HepG2 (cell line): ENCODE measurements around the gene CCN6. TPM values are rescaled to one million over a fixed set of nuclear protein-coding genes. Genes with fewer than 3 reads are reported as not detected.

Source experiments
- ARHGAP35 ChIP-seq: sonication (generic); formaldehyde crosslinking; IDR thresholded peaks from 2 replicates; pipeline ENCODE4 v1.9.0; 2022; ENCODE audit warnings: mild to moderate bottlenecking, inconsistent platforms, moderate library complexity, missing genetic modification reagents, borderline replicate concordance
- CAMTA2 ChIP-seq: sonication (generic); formaldehyde crosslinking; IDR thresholded peaks from 2 replicates; pipeline ENCODE4 v1.4.0; 2020; ENCODE audit warnings: mild to moderate bottlenecking, missing genetic modification reagents, borderline replicate concordance
- ERF ChIP-seq: IDR thresholded peaks from 2 replicates; pipeline ENCODE4 v1.6.1; 2018; ENCODE audit warnings: missing biosample characterization, missing genetic modification reagents
- EZH2 ChIP-seq: conservative IDR thresholded peaks from 2 replicates; pipeline ENCODE4 v1.6.1; 2012; ENCODE audit warnings: mild to moderate bottlenecking, low read depth, low read length, moderate library complexity
- KDM4B ChIP-seq: sonication (generic); formaldehyde crosslinking; IDR thresholded peaks from 2 replicates; pipeline ENCODE4 v1.4.0; 2020; ENCODE audit warnings: missing genetic modification reagents
- PRMT3 ChIP-seq: sonication (generic); formaldehyde crosslinking; IDR thresholded peaks from 2 replicates; pipeline ENCODE4 v1.8.1; 2022; ENCODE audit warnings: low read depth, mild to moderate bottlenecking, moderate library complexity, missing genetic modification reagents, borderline replicate concordance
- RBM22 ChIP-seq: fragments of 200-400 bp; formaldehyde crosslinking; optimal IDR thresholded peaks from 2 replicates; pipeline ENCODE3; 2017; ENCODE audit warnings: mild to moderate bottlenecking, low read length, moderate library complexity
- SMYD3 ChIP-seq: sonication (generic); formaldehyde crosslinking; IDR thresholded peaks from 2 replicates; pipeline ENCODE4 v1.8.1; 2023; ENCODE audit warnings: mild to moderate bottlenecking, missing genetic modification reagents
- TBL1XR1 ChIP-seq: fragments of 150-350 bp; IDR thresholded peaks from 2 replicates; pipeline ENCODE4 v1.6.1; 2014; ENCODE audit warnings: borderline replicate concordance, low read length; ENCODE audit not compliant: partially characterized antibody
- TRIM24 ChIP-seq: sonication (generic); formaldehyde crosslinking; IDR thresholded peaks from 2 replicates; pipeline ENCODE4 v1.8.0; 2022; ENCODE audit warnings: mild to moderate bottlenecking, missing genetic modification reagents
- ZNF225 ChIP-seq: sonication (generic); formaldehyde crosslinking; IDR thresholded peaks from 2 replicates; pipeline ENCODE4 v1.4.0; 2020; ENCODE audit warnings: mild to moderate bottlenecking, missing genetic modification reagents
- ZNF329 ChIP-seq: sonication (generic); formaldehyde crosslinking; IDR thresholded peaks from 2 replicates; pipeline ENCODE4 v1.9.0; 2021; ENCODE audit warnings: low read depth, mild to moderate bottlenecking, missing genetic modification reagents
- ZNF337 ChIP-seq: sonication (generic); formaldehyde crosslinking; IDR thresholded peaks from 2 replicates; pipeline ENCODE4 v1.5.1; 2020; ENCODE audit warnings: missing genetic modification reagents, low read depth, mild to moderate bottlenecking, borderline replicate concordance
- polyA plus RNA-seq, 8 experiments: library from polyadenylated mRNA; depleted of rRNA in 3 of 8; stranded (reverse) in 7 of 8; unstranded in 1 of 8; fragments of >200 nt; fragmentation: Illumina TruSeq in 4 of 8; extraction: Trizol in 4 of 8; gene quantifications; 2 replicates each; pipeline versions ENCODE4 v1.2.1 to v1.2.3, GENCODE V29; 2011 to 2016; ENCODE audit warnings: low read depth in 4 of 8, missing spikeins in 1 of 8, mixed read lengths in 1 of 8; ENCODE audit not compliant: insufficient read depth in 1 of 8
- total RNA-seq, 5 experiments: library from RNA; depleted of rRNA; stranded (reverse); fragments of >200 nt; fragmentation: Illumina TruSeq; extraction: Trizol; gene quantifications; 2 replicates each; pipeline ENCODE4 v1.2.3, GENCODE V29; 2016; ENCODE audit warnings: low read depth in 1 of 5
- TF ChIP-seq, protein P1 (sequence below): IDR thresholded peaks from 2 replicates; pipeline ENCODE4 v1.6.1; 2016; ENCODE audit warnings: missing compliant biosample characterization, missing genetic modification reagents, borderline replicate concordance
- TF ChIP-seq, protein P2 (sequence below): IDR thresholded peaks from 2 replicates; pipeline ENCODE4 v1.6.1; 2016; ENCODE audit warnings: low read depth, borderline replicate concordance
- TF ChIP-seq, protein P3 (sequence below): IDR thresholded peaks from 2 replicates; pipeline ENCODE4 v1.6.1; 2012; ENCODE audit warnings: low read length, improper control_type of control experiment
- TF ChIP-seq, protein P4 (sequence below): sonication (generic); formaldehyde crosslinking; IDR thresholded peaks from 2 replicates; pipeline ENCODE4 v1.5.1; 2020; ENCODE audit warnings: mild to moderate bottlenecking, missing genetic modification reagents, moderate library complexity

Gene CCN6
- total and polyA plus RNA-seq, 2 of the 13 experiments (the other 11 are each of a cell fraction or from before 2014, with no cell fraction given), result not detected

DNA sequence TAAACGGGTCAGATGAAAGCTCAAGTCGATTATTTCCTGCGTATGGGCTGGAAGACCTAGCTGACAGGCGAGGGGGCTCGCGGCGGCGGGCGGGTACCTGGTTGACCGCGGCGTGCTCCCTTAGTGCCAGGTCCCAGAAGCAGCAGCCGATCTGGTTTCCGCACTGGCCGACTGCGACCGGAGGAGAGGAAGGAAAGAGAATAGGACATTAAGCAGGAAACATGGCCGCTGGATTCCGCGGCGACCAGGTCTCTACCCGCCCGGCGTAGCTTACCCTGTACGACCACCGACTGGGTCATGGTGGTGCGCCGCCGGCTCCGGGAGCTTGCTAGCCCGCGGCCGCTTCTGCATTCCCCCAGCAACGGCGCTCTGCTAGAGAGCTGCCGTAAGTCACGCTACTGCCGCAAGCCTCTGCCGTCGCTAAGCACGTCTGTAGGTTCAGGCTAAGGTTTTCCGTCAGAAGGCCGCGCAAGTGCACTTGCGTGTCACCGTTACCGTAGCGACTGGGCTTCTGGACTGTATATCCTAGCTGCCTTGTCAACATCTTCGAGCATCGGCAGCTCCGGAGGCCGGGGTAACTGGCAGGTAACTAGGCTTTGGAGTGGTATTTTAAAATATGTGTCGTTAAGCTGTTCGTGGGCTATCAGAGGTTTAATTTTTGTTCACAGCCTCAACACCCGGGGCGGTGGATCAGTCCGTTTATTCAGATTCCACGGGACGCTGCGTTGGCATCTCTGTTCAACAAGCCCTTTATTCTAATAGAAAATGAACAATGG is 33.4 kb downstream of the CCN6 start, which contains the start of the genes FAM229B and TUBE1 (continued):
- TF ChIP-seq ERF (CRISPR knock-in tag), result peak; percentile 82
- TF ChIP-seq, protein P1, sequence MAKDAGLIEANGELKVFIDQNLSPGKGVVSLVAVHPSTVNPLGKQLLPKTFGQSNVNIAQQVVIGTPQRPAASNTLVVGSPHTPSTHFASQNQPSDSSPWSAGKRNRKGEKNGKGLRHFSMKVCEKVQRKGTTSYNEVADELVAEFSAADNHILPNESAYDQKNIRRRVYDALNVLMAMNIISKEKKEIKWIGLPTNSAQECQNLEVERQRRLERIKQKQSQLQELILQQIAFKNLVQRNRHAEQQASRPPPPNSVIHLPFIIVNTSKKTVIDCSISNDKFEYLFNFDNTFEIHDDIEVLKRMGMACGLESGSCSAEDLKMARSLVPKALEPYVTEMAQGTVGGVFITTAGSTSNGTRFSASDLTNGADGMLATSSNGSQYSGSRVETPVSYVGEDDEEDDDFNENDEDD, result 0 out of 2 replicates have a peak, but pooled peaks have one; percentile 53
- TF ChIP-seq, protein P2, sequence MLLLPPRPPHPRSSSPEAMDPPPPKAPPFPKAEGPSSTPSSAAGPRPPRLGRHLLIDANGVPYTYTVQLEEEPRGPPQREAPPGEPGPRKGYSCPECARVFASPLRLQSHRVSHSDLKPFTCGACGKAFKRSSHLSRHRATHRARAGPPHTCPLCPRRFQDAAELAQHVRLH (CRISPR knock-in tag), result peak; percentile 94
- no peak for TF ChIP-seq ZNF329 (CRISPR knock-in tag)
- TF ChIP-seq RBM22, result peak; percentile 92
- no peak for TF ChIP-seq TBL1XR1
- TF ChIP-seq ARHGAP35 (CRISPR knock-in tag), result peak; percentile 52; the same call in 1 of the 2 replicates
- TF ChIP-seq PRMT3 (CRISPR knock-in tag), result no peak
- TF ChIP-seq SMYD3, result peak; percentile 92
- TF ChIP-seq, protein P3, sequence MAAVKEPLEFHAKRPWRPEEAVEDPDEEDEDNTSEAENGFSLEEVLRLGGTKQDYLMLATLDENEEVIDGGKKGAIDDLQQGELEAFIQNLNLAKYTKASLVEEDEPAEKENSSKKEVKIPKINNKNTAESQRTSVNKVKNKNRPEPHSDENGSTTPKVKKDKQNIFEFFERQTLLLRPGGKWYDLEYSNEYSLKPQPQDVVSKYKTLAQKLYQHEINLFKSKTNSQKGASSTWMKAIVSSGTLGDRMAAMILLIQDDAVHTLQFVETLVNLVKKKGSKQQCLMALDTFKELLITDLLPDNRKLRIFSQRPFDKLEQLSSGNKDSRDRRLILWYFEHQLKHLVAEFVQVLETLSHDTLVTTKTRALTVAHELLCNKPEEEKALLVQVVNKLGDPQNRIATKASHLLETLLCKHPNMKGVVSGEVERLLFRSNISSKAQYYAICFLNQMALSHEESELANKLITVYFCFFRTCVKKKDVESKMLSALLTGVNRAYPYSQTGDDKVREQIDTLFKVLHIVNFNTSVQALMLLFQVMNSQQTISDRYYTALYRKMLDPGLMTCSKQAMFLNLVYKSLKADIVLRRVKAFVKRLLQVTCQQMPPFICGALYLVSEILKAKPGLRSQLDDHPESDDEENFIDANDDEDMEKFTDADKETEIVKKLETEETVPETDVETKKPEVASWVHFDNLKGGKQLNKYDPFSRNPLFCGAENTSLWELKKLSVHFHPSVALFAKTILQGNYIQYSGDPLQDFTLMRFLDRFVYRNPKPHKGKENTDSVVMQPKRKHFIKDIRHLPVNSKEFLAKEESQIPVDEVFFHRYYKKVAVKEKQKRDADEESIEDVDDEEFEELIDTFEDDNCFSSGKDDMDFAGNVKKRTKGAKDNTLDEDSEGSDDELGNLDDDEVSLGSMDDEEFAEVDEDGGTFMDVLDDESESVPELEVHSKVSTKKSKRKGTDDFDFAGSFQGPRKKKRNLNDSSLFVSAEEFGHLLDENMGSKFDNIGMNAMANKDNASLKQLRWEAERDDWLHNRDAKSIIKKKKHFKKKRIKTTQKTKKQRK, result no peak
- peak; percentile 79 for TF ChIP-seq KDM4B (CRISPR knock-in tag)
- no peak for TF ChIP-seq EZH2
- no peak for TF ChIP-seq TRIM24 (CRISPR knock-in tag)
- TF ChIP-seq, protein P4, sequence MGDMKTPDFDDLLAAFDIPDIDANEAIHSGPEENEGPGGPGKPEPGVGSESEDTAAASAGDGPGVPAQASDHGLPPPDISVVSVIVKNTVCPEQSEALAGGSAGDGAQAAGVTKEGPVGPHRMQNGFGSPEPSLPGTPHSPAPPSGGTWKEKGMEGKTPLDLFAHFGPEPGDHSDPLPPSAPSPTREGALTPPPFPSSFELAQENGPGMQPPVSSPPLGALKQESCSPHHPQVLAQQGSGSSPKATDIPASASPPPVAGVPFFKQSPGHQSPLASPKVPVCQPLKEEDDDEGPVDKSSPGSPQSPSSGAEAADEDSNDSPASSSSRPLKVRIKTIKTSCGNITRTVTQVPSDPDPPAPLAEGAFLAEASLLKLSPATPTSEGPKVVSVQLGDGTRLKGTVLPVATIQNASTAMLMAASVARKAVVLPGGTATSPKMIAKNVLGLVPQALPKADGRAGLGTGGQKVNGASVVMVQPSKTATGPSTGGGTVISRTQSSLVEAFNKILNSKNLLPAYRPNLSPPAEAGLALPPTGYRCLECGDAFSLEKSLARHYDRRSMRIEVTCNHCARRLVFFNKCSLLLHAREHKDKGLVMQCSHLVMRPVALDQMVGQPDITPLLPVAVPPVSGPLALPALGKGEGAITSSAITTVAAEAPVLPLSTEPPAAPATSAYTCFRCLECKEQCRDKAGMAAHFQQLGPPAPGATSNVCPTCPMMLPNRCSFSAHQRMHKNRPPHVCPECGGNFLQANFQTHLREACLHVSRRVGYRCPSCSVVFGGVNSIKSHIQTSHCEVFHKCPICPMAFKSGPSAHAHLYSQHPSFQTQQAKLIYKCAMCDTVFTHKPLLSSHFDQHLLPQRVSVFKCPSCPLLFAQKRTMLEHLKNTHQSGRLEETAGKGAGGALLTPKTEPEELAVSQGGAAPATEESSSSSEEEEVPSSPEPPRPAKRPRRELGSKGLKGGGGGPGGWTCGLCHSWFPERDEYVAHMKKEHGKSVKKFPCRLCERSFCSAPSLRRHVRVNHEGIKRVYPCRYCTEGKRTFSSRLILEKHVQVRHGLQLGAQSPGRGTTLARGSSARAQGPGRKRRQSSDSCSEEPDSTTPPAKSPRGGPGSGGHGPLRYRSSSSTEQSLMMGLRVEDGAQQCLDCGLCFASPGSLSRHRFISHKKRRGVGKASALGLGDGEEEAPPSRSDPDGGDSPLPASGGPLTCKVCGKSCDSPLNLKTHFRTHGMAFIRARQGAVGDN (CRISPR knock-in tag), result peak; percentile 86
- TF ChIP-seq CAMTA2 (CRISPR knock-in tag), result peak; percentile 94
- peak; percentile 90; the same call in 1 of the 2 replicates for TF ChIP-seq ZNF225 (CRISPR knock-in tag)
- peak; percentile 81; the same call in 1 of the 2 replicates for TF ChIP-seq ZNF337 (CRISPR knock-in tag)
